HepG2 (cell line): Measurements from ENCODE around the gene ZMYND10. TPM values are rescaled to one million over a fixed set of nuclear protein-coding genes. Genes with fewer than 3 reads are reported as not detected.

Experiments
- AGO2 ChIP-seq: fragments of 200-400 bp; formaldehyde crosslinking; optimal IDR thresholded peaks from 2 replicates; pipeline ENCODE3; 2017; ENCODE audit warnings: mild to moderate bottlenecking, low read depth, low read length, moderate library complexity
- CBFB ChIP-seq: sonication (generic); formaldehyde crosslinking; IDR thresholded peaks from 2 replicates; pipeline ENCODE4 v1.4.0; 2020; ENCODE audit warnings: missing genetic modification reagents
- CBX1 ChIP-seq: IDR thresholded peaks from one replicate; pipeline ENCODE4 v1.6.1; 2016; ENCODE audit warnings: antibody characterized with exemption, low read depth
- DPF2 ChIP-seq: sonication (generic); formaldehyde crosslinking; IDR thresholded peaks from 2 replicates; pipeline ENCODE4 v1.4.0; 2020; ENCODE audit warnings: mild to moderate bottlenecking, low read depth, missing genetic modification reagents, borderline replicate concordance
- EEA1 ChIP-seq: sonication (generic); formaldehyde crosslinking; IDR thresholded peaks from 2 replicates; pipeline ENCODE4 v1.5.1; 2020; ENCODE audit warnings: mild to moderate bottlenecking, missing genetic modification reagents, borderline replicate concordance
- JDP2 ChIP-seq: sonication (generic); formaldehyde crosslinking; IDR thresholded peaks from 2 replicates; pipeline ENCODE4 v1.8.1; 2022; ENCODE audit warnings: missing genetic modification reagents, borderline replicate concordance
- KLF9 ChIP-seq: IDR thresholded peaks from 2 replicates; pipeline ENCODE4 v1.6.1; 2016; ENCODE audit warnings: low read depth
- NR2F2 ChIP-seq: IDR thresholded peaks from 2 replicates; pipeline ENCODE4 v1.6.1; 2012; ENCODE audit warnings: low read depth, inconsistent platforms, borderline replicate concordance
- POLR2AphosphoS5 ChIP-seq: IDR thresholded peaks from 2 replicates; pipeline ENCODE4 v1.6.1; 2012; ENCODE audit warnings: low read depth, low read length
- polyA plus RNA-seq, 8 experiments: library from polyadenylated mRNA; depleted of rRNA in 3 of 8; stranded (reverse) in 7 of 8; unstranded in 1 of 8; fragments of >200 nt; fragmentation: Illumina TruSeq in 4 of 8; extraction: Trizol in 4 of 8; gene quantifications; 2 replicates each; pipeline versions ENCODE4 v1.2.1 to v1.2.3, GENCODE V29; 2011 to 2016; ENCODE audit warnings: low read depth in 4 of 8, missing spikeins in 1 of 8, mixed read lengths in 1 of 8; ENCODE audit not compliant: insufficient read depth in 1 of 8
- total RNA-seq, 5 experiments: library from RNA; depleted of rRNA; stranded (reverse); fragments of >200 nt; fragmentation: Illumina TruSeq; extraction: Trizol; gene quantifications; 2 replicates each; pipeline ENCODE4 v1.2.3, GENCODE V29; 2016; ENCODE audit warnings: low read depth in 1 of 5
- TF ChIP-seq, protein P1 (sequence below): sonication (generic); formaldehyde crosslinking; IDR thresholded peaks from 2 replicates; pipeline ENCODE4 v1.4.0; 2020; ENCODE audit warnings: missing genetic modification reagents
- TF ChIP-seq, protein P2 (sequence below): sonication (generic); formaldehyde crosslinking; IDR thresholded peaks from 2 replicates; pipeline ENCODE4 v1.5.0; 2020; ENCODE audit warnings: mild to moderate bottlenecking, missing genetic modification reagents, borderline replicate concordance
- TF ChIP-seq, protein P3 (sequence below): sonication (generic); formaldehyde crosslinking; IDR thresholded peaks from 2 replicates; pipeline ENCODE4 v1.4.0; 2020; ENCODE audit warnings: missing genetic modification reagents, low read depth, mild to moderate bottlenecking, borderline replicate concordance
- TF ChIP-seq, protein P4 (sequence below): sonication (generic); formaldehyde crosslinking; IDR thresholded peaks from 2 replicates; pipeline ENCODE4 v1.5.0; 2020; ENCODE audit warnings: missing genetic modification reagents
- TF ChIP-seq, protein P5 (sequence below): IDR thresholded peaks from 2 replicates; pipeline ENCODE4 v1.6.1; 2016; ENCODE audit warnings: low read depth, missing genetic modification reagents, missing compliant biosample characterization

ZMYND10 gene
- total and polyA plus RNA-seq, 2 of the 13 experiments (the other 11 are each of a cell fraction or from before 2014, with no cell fraction given), result 0.60 to 0.74 TPM

DNA sequence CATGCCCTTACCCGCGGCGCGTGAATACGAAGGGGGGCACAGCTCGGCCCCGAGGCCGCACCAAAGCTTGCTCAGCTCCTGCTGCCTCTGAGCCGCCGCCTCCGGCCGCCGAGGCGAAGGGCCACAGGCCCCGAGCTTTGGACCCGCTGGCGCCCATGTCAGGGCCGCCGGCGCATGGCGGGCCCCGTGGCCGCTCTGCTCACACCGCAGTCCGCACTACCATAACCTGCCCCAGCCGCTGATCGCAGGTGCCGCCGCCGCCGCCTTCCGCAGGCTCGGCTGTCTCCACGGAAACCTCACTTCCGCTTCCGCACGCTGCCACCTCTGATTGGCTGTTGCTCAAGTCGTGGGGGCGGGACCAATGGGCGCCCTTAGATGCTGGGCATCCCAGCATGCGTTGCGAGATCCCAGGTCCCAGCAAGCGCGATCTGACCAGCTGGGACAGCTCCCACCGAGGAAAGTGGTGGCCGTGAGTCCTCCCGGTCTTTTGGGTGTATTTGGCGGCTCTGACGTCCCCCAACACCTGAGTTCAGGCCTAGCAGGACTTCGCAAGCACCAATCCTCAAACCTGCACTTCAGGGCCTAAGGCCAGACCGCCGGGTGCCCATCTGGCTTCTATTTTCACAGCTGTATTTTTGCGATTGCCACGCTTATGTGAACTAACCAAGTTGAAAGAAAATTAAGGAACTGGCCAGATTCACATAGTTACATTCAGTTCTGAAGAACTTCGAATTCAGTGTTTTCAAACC, 17.4 kb downstream of the ZMYND10 start, which contains the start of gene TUSC2 (continued):
- TF ChIP-seq, protein P1, sequence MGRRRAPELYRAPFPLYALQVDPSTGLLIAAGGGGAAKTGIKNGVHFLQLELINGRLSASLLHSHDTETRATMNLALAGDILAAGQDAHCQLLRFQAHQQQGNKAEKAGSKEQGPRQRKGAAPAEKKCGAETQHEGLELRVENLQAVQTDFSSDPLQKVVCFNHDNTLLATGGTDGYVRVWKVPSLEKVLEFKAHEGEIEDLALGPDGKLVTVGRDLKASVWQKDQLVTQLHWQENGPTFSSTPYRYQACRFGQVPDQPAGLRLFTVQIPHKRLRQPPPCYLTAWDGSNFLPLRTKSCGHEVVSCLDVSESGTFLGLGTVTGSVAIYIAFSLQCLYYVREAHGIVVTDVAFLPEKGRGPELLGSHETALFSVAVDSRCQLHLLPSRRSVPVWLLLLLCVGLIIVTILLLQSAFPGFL (CRISPR knock-in tag), result no peak
- TF ChIP-seq, protein P2, sequence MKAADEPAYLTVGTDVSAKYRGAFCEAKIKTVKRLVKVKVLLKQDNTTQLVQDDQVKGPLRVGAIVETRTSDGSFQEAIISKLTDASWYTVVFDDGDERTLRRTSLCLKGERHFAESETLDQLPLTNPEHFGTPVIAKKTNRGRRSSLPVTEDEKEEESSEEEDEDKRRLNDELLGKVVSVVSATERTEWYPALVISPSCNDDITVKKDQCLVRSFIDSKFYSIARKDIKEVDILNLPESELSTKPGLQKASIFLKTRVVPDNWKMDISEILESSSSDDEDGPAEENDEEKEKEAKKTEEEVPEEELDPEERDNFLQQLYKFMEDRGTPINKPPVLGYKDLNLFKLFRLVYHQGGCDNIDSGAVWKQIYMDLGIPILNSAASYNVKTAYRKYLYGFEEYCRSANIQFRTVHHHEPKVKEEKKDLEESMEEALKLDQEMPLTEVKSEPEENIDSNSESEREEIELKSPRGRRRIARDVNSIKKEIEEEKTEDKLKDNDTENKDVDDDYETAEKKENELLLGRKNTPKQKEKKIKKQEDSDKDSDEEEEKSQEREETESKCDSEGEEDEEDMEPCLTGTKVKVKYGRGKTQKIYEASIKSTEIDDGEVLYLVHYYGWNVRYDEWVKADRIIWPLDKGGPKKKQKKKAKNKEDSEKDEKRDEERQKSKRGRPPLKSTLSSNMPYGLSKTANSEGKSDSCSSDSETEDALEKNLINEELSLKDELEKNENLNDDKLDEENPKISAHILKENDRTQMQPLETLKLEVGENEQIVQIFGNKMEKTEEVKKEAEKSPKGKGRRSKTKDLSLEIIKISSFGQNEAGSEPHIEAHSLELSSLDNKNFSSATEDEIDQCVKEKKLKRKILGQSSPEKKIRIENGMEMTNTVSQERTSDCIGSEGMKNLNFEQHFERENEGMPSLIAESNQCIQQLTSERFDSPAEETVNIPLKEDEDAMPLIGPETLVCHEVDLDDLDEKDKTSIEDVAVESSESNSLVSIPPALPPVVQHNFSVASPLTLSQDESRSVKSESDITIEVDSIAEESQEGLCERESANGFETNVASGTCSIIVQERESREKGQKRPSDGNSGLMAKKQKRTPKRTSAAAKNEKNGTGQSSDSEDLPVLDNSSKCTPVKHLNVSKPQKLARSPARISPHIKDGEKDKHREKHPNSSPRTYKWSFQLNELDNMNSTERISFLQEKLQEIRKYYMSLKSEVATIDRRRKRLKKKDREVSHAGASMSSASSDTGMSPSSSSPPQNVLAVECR (CRISPR knock-in tag), result peak; percentile 94
- TF ChIP-seq CBX1 (no peak), CBFB (CRISPR knock-in tag) (0 out of 2 replicates have a peak, but pooled peaks have one; percentile 44), POLR2AphosphoS5 (peak; percentile 87), NR2F2 (no peak), KLF9 (no peak), JDP2 (CRISPR knock-in tag) (no peak), EEA1 (0 out of 2 replicates have a peak, but pooled peaks have one; percentile 32), DPF2 (CRISPR knock-in tag) (no peak), AGO2 (peak; percentile 82)
- TF ChIP-seq, protein P3, sequence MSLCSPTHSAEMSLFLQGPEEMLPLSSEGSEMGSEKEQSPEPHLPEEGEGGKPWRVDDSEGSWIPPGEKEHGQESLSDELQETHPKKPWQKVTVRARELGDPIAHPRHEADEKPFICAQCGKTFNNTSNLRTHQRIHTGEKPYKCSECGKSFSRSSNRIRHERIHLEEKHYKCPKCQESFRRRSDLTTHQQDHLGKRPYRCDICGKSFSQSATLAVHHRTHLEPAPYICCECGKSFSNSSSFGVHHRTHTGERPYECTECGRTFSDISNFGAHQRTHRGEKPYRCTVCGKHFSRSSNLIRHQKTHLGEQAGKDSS (CRISPR knock-in tag), result 0 out of 2 replicates have a peak, but pooled peaks have one; percentile 57
- TF ChIP-seq, protein P4, sequence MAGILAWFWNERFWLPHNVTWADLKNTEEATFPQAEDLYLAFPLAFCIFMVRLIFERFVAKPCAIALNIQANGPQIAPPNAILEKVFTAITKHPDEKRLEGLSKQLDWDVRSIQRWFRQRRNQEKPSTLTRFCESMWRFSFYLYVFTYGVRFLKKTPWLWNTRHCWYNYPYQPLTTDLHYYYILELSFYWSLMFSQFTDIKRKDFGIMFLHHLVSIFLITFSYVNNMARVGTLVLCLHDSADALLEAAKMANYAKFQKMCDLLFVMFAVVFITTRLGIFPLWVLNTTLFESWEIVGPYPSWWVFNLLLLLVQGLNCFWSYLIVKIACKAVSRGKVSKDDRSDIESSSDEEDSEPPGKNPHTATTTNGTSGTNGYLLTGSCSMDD (CRISPR knock-in tag), result no peak
- TF ChIP-seq, protein P5, sequence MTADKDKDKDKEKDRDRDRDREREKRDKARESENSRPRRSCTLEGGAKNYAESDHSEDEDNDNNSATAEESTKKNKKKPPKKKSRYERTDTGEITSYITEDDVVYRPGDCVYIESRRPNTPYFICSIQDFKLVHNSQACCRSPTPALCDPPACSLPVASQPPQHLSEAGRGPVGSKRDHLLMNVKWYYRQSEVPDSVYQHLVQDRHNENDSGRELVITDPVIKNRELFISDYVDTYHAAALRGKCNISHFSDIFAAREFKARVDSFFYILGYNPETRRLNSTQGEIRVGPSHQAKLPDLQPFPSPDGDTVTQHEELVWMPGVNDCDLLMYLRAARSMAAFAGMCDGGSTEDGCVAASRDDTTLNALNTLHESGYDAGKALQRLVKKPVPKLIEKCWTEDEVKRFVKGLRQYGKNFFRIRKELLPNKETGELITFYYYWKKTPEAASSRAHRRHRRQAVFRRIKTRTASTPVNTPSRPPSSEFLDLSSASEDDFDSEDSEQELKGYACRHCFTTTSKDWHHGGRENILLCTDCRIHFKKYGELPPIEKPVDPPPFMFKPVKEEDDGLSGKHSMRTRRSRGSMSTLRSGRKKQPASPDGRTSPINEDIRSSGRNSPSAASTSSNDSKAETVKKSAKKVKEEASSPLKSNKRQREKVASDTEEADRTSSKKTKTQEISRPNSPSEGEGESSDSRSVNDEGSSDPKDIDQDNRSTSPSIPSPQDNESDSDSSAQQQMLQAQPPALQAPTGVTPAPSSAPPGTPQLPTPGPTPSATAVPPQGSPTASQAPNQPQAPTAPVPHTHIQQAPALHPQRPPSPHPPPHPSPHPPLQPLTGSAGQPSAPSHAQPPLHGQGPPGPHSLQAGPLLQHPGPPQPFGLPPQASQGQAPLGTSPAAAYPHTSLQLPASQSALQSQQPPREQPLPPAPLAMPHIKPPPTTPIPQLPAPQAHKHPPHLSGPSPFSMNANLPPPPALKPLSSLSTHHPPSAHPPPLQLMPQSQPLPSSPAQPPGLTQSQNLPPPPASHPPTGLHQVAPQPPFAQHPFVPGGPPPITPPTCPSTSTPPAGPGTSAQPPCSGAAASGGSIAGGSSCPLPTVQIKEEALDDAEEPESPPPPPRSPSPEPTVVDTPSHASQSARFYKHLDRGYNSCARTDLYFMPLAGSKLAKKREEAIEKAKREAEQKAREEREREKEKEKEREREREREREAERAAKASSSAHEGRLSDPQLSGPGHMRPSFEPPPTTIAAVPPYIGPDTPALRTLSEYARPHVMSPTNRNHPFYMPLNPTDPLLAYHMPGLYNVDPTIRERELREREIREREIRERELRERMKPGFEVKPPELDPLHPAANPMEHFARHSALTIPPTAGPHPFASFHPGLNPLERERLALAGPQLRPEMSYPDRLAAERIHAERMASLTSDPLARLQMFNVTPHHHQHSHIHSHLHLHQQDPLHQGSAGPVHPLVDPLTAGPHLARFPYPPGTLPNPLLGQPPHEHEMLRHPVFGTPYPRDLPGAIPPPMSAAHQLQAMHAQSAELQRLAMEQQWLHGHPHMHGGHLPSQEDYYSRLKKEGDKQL (CRISPR knock-in tag), result peak; percentile 46; the same call in 1 of the 2 replicates
